COLO668 (cell line): Measurements from ENCODE around the gene TMED5.
"Not testable (repeated sequence)": the region's sequence is repeated elsewhere in the genome, so short reads cannot be mapped to it uniquely, and the experiment has no call there.

ENCODE experiments used
- DNase-seq: peaks from one replicate; lab custom pipeline; 2025; ENCODE audit not compliant: unreplicated experiment; lab: John Stamatoyannopoulos, UW

The TMED5 gene

DNA sequence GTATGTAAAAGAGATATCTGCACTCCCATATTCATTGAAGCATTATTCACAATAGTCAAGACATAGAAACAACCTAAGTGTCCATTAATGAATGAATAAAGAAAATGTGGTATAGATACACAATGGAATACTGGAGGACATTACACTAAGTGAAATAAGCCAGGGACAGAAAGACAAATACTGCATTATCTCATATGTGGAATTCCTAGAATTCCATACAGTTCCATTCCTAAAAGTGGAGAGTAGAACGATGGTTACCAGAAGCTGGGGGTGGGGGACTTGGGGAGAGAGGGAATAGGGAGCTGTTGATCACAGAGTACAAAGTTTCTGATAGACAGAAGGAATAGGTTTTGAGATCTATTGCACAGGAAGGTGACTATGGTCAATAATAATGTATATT is 7.4 kb downstream of the TMED5 start:
- no peak for DNase-seq

- DNase-seq = no peak
These were observed 8.6 kb downstream of the TMED5 start for GRCh38 chr1:93171549-93172034.

GRCh38 chr1:93170141-93170678 is 10.0 kb downstream of the TMED5 start:
- DNase-seq = not testable (repeated sequence)

DNA sequence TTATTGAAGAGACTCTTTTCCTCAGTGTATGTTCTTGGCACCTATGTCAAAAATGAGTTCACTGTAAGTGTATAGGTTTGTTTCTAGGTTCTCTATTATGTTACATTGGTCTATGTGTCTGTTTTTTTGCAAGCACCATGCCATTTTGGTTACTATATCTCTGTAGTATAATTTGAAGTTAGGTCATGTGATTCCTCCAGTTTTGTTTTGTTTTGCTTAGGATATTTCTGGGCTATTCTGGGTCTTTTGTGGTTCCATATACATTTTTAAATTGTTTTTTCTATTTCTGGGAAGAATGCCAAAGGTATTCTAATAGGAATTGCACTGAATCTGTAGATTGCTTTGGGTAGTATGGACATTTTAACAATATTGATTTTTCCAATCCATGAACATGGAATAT is 13.2 kb downstream of the TMED5 start:
- DNase-seq = no peak

GRCh38 chr1:93165895-93166294 is 14.3 kb downstream of the TMED5 start:
- not testable (repeated sequence) for DNase-seq

GRCh38 chr1:93164816-93165215 is 15.4 kb downstream of the TMED5 start:
- DNase-seq = no peak

- DNase-seq = not testable (repeated sequence)
These were observed 16.9 kb downstream of the TMED5 start for GRCh38 chr1:93163314-93163713.

- DNase-seq = no peak
These were observed 20.9 kb downstream of the TMED5 start for GRCh38 chr1:93159337-93159736.

DNA sequence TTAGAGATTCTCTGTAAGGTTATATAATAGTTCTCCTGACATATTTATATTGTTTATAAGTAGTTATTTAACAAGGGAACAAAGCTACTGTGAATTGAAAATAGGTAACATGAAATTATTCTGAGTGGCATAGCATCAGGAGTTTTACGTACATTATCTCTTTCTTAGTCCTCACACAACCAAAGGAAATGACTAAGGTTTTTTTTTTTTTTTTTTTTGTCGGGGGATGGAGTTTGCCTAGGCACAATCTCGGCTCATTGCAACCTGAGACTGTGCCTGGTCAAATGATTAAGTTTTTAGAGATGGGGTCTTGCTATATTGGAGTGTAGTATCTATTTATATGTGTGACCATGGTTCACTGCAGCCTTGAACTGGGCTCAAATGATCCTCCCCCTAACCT is 24.9 kb downstream of the TMED5 start:
- no peak for DNase-seq

DNA sequence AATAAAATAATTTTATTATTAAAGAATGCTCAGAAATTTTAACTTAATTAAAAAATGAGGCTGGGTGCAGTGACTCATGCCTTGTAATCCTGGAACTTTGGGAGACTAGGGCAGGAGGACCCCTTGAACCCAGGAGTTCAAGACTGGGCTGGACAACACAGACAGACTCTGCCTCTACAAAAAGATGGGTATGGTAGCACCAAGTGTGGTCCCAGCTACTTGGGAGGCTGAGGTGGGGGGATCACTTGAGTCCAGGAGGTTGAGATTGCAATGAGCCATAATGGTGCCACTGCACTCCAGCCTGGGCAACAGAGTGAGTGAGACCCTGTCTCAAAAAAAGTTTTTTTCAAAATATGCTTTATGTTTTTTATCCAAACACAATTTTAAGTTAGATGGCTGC is 25.3 kb downstream of the TMED5 start:
- no peak for DNase-seq

DNA sequence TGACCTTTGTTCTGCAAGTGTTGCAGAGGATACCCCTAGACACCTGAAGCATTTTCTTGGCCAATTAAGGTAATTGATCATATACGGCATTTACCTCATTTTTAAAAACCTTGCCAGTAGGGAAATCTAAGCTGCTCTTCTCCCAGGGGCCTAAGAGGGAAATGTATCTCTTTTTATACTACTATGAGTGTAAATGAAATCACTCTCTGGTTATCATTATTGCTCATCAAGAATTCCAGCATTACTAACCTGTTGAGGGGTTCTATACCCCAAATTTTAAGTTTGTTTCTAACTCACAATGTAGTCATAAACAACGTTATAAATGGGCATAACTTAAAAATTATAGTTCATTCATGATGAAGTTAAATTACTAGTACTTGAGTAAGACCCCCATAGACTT is 27.4 kb downstream of the TMED5 start:
- no peak for DNase-seq

- no peak for DNase-seq
These were observed 28.7 kb downstream of the TMED5 start for GRCh38 chr1:93151474-93151873.

DNA sequence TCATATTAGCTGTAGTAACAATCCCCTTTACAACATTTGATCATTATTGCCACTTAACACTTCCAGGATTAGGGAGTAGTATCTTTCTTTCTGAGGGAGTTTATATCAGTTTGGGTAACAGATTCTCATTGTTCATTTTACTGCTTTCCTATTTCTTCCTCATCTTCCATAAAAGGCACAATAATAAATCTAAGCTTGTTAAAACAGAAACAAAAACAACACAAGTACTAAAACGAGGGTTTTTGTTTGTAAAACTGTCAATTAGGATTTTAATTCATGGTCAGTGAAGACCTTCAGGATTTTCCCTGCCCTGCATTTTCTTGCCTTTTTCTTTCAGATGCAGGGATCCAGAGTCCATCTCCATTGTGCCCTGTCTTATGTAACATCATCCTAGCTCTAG is 29.5 kb downstream of the TMED5 start:
- no peak for DNase-seq

- DNase-seq = no peak
These were observed 32.2 kb downstream of the TMED5 start for GRCh38 chr1:93148001-93148400.

GRCh38 chr1:93143769-93144168 is 36.4 kb downstream of the TMED5 start:
- no peak for DNase-seq

DNA sequence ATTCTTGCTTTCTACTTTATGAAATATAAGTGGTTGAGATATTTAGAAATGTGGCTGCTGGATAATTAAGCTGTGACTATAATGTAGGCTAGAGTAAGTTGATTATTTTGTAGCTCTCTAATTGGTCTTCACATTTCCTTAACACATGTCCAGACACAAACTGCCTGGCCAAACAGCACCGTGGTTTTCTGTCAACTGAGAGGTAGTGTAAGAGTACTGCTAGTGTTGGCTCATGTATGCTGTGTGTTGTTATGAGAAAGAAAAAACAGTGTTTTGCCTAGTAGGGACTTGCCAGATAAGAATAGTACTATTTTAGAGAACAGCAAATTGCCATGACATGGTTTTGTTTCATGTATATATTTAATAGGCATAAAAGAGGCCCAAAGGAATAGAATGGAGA is 37.1 kb downstream of the TMED5 start:
- no peak for DNase-seq

DNA sequence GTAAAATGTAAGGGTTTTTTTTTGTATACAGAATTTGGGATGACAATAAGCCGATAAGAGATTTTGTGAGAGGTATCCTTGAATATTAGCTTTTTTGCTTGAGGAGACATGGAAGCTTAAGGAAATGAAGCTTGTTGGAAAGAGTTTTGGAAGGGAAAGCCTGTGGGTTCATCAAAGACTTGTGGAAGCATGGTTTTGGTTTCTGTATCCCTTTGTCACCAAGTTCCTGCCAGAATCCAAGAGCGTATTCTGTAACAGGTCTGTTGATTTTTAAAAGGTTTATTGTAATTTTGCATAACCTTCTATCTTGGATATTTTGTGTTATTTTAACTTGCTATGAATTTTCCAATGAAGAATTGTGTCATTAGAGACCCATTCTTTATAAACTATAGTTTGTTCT is 38.1 kb downstream of the TMED5 start:
- DNase-seq = no peak

DNA sequence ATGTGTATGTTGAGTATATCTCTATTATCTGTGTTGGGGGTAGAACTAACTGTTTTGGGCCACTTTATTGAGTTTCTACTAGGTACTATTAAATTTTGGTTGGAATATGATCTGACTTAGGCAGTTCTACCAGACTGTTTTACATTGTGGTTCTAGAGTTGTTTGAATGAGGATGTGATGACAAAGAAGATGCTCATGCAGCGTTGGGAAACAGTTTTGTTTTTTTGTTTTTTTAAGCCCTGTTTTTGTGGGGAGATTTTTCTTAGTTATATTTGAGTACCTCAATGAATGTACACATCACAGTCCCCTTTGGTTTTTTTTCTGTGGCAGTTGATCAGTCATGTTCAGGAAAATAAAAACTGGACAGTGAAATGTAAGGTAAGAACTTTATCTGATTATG is 40.1 kb downstream of the TMED5 start:
- no peak for DNase-seq

- DNase-seq = no peak
These were observed 42.5 kb downstream of the TMED5 start for GRCh38 chr1:93137604-93138292.

- DNase-seq = no peak
These were observed 43.8 kb downstream of the TMED5 start for GRCh38 chr1:93136445-93136844.

- no peak for DNase-seq
These were observed 47.6 kb downstream of the TMED5 start for GRCh38 chr1:93132638-93133037.

- no peak for DNase-seq
These were observed 50.6 kb downstream of the TMED5 start for GRCh38 chr1:93129507-93130099.
